MCF 10A (cell line): ENCODE measurements around the gene AKR1B1. TPM values are rescaled to one million over a fixed set of nuclear protein-coding genes. Genes with fewer than 3 reads are reported as not detected.

Source experiments
- BruUV-seq: library from RNA; stranded (reverse); fragments of 400-500 nt; replicated peaks from 2 replicates; lab custom pipeline; 2021; lab: Mats Ljungman, UMichigan
- CTCF ChIA-PET: fragments of 300-600 bp; sonication (Branson Sonifier 250); formaldehyde crosslinking; extraction: SDS; loops from one replicate; lab custom pipeline; 2021; ENCODE audit warnings: antibody characterized with exemption, inconsistent platforms; lab: Yijun Ruan, JAX
- POLR2A ChIA-PET: fragments of 300-600, 350-650 bp; sonication (Branson Sonifier 250); formaldehyde crosslinking; extraction: SDS; loops from one replicate; lab custom pipeline; 2020; ENCODE audit warnings: antibody characterized with exemption, inconsistent platforms; lab: Yijun Ruan, JAX
- DNase-seq: peaks from one replicate; pipeline ENCODE4 v3.0.0-alpha.2; 2018; ENCODE audit not compliant: unreplicated experiment
- H3K27ac Mint-ChIP-seq: one replicate; pipeline ENCODE4 v1.8.0; 2022; ENCODE audit warnings: mild to moderate bottlenecking, low read depth, mixed read lengths; ENCODE audit not compliant: unreplicated experiment
- H3K27me3 Mint-ChIP-seq: one replicate; pipeline ENCODE4 v1.8.0; 2022; ENCODE audit warnings: mixed read lengths; ENCODE audit not compliant: insufficient read depth, unreplicated experiment
- H3K36me3 Mint-ChIP-seq: one replicate; pipeline ENCODE4 v1.8.0; 2022; ENCODE audit warnings: mild to moderate bottlenecking, moderate library complexity, mixed read lengths; ENCODE audit not compliant: insufficient read depth, unreplicated experiment
- H3K4me1 Mint-ChIP-seq: one replicate; pipeline ENCODE4 v1.8.0; 2022; ENCODE audit warnings: mixed read lengths; ENCODE audit not compliant: insufficient read depth, unreplicated experiment
- H3K4me3 Mint-ChIP-seq: one replicate; pipeline ENCODE4 v1.8.0; 2022; ENCODE audit warnings: mild to moderate bottlenecking, moderate library complexity, mixed read lengths; ENCODE audit not compliant: unreplicated experiment
- H3K9me3 Mint-ChIP-seq: one replicate; pipeline ENCODE4 v1.8.0; 2022; ENCODE audit warnings: mixed read lengths; ENCODE audit not compliant: unreplicated experiment
- intact Hi-C: fragments of 100-400 bp; cut with micrococcal nuclease; formaldehyde crosslinking; loops from 2 replicates; pipeline ENCODE4 v1.14.1; 2022
- total RNA-seq: library from RNA; stranded (reverse); gene quantifications from 2 replicates; pipeline ENCODE4 v1.2.3, GENCODE V29; 2022
- TF ChIP-seq, protein P1 (sequence below): fragments of 200-600 bp; IDR thresholded peaks from one replicate; pipeline ENCODE4 v1.8.0; 2022; ENCODE audit warnings: antibody characterized with exemption, mild to moderate bottlenecking; ENCODE audit not compliant: unreplicated experiment

Gene AKR1B1
- total RNA-seq, 1 experiment from 2014 or later = 128 TPM

DNA sequence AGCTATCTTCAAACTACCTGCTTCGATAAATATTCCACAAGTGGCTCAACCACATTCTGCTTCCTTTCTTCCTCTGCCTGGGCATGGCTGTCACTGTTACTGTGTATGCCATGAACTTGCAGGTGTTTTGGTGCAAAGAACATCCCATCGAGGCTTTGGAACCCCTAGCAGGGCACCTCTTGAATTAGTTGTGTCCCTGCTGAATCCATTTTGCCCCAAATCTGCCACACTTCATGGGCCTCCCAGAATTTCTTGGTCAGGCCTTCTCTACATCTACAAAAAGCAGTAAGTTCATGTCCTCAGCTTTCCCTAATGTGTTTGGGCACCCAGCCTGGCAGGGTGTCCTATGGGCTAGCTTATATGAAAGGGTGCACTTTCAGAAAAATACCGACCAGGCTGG lies 53.6 kb downstream of the AKR1B1 start:
- POLR2A ChIA-PET = interaction anchor here (0.6 kb wide), 1 partner anchor 37 kb away, joined by 3 read pairs; no protein-coding TSS in a partner anchor

DNA sequence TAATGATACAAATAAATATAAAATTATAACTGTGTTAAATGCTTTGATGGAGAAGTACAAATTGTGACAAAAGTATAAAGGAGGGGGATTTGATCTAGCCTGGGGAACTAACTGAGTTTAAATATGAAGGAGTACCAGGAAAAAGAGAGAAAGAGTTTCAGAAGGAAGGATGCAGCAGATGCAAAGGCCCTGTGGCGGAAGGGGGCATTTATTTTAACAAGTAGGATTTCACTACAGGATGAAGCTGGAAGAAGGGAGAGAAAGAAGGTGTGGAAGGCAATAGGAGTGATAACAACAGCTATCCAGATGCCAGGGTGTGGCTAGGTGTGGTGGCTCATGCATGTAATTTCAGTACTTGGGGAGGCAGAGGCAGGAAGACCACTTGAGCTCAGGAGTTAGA lies 55.8 kb downstream of the AKR1B1 start:
- BruUV-seq = no TSS peak
- intact Hi-C loops = no loop called here
- no peaks in the 10 kb centered on the region for H3K4me1 Mint-ChIP-seq
- H3K9me3 Mint-ChIP-seq = peaks cover 14% of the 10 kb centered on the region
- H3K4me3 Mint-ChIP-seq = no peak overlapping the region
- H3K27ac Mint-ChIP-seq = no peak overlapping the region
- DNase-seq = no peak
- TF ChIP-seq, protein P1, sequence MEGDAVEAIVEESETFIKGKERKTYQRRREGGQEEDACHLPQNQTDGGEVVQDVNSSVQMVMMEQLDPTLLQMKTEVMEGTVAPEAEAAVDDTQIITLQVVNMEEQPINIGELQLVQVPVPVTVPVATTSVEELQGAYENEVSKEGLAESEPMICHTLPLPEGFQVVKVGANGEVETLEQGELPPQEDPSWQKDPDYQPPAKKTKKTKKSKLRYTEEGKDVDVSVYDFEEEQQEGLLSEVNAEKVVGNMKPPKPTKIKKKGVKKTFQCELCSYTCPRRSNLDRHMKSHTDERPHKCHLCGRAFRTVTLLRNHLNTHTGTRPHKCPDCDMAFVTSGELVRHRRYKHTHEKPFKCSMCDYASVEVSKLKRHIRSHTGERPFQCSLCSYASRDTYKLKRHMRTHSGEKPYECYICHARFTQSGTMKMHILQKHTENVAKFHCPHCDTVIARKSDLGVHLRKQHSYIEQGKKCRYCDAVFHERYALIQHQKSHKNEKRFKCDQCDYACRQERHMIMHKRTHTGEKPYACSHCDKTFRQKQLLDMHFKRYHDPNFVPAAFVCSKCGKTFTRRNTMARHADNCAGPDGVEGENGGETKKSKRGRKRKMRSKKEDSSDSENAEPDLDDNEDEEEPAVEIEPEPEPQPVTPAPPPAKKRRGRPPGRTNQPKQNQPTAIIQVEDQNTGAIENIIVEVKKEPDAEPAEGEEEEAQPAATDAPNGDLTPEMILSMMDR = no peak
- ChIA-PET CTCF (interaction anchor here (1.4 kb wide), 1 partner anchor 18 kb away, joined by 7 read pairs; no protein-coding TSS in a partner anchor), POLR2A (no interaction called here)
- H3K36me3 Mint-ChIP-seq = no peaks in the 10 kb centered on the region
- no peaks in the 10 kb centered on the region for H3K27me3 Mint-ChIP-seq

More for the DNA sequence above, 53.6 kb downstream of the AKR1B1 start:
- DNase-seq = no peak
- H3K27ac Mint-ChIP-seq = no peak overlapping the region
- no peaks in the 10 kb centered on the region for H3K27me3 Mint-ChIP-seq
- H3K4me1 Mint-ChIP-seq = no peaks in the 10 kb centered on the region
- H3K9me3 Mint-ChIP-seq = peaks cover 14% of the 10 kb centered on the region
- no peaks in the 10 kb centered on the region for H3K36me3 Mint-ChIP-seq
- TF ChIP-seq, protein P1 = no peak
- CTCF ChIA-PET = interaction anchor here (1.2 kb wide), 1 partner anchor 15 kb away, joined by 5 read pairs; no protein-coding TSS in a partner anchor
- H3K4me3 Mint-ChIP-seq = no peak overlapping the region
- BruUV-seq = no TSS peak
- intact Hi-C loops = no loop called here

DNA sequence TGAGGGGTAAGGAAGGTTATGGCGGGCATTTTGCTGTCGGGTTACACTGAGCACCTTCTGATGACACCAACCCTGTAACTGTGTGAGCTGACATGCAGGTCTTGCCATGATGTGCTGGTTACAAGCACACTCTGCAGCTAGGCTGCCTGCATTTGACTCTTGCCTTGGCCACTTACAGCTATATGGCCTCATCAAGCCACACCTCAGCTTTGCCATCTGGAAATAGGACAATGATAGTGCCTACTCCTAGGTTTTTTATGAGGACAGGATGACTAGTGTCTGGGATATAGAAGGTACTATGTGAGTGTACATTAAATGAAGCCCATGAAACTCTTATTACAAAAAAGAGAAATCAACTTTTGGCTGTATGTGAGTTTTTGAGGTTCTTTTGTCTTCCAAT lies 58.0 kb downstream of the AKR1B1 start:
- H3K4me1 Mint-ChIP-seq = no peaks in the 10 kb centered on the region
- ChIA-PET POLR2A (no interaction called here), CTCF (interaction anchor here (0.8 to 1.2 kb wide), 2 partner anchors 9 to 13 kb away, joined by 3 to 4 read pairs; no protein-coding TSS in a partner anchor)
- no peaks in the 10 kb centered on the region for H3K27me3 Mint-ChIP-seq
- TF ChIP-seq, protein P1 = no peak
- no peak for DNase-seq
- BruUV-seq = no TSS peak
- H3K9me3 Mint-ChIP-seq = peaks cover 14% of the 10 kb centered on the region
- intact Hi-C loops = no loop called here
- no peak overlapping the region for H3K4me3 Mint-ChIP-seq
- no peak overlapping the region for H3K27ac Mint-ChIP-seq
- H3K36me3 Mint-ChIP-seq = no peaks in the 10 kb centered on the region

DNA sequence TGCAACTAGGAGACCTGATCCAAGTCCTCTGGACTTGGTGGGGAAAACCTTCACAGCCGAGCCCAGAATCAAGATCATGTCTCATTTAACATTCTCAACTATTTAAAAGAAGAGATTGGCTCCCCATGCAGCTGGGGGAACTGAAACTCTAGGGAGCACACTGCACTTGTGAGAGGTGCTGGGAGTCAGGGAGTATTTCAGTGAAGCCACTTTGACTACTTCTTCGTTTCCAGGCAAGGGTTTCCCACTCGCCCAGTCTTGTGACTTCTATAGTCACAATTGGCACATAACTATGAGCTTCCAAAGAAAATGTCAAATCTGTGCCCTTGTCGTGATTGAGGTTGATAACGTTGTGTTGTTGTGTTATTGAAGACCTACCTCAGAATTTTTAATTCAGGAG lies 62.9 kb downstream of the AKR1B1 start:
- intact Hi-C loops = no loop called here
- TF ChIP-seq, protein P1 = no peak
- H3K36me3 Mint-ChIP-seq = no peaks in the 10 kb centered on the region
- no peaks in the 10 kb centered on the region for H3K27me3 Mint-ChIP-seq
- ChIA-PET CTCF (interaction anchor here (0.9 kb wide), 1 partner anchor 39 kb away, joined by 3 read pairs; no protein-coding TSS in a partner anchor), POLR2A (no interaction called here)
- no peak overlapping the region for H3K4me3 Mint-ChIP-seq
- BruUV-seq = no TSS peak
- no peaks in the 10 kb centered on the region for H3K9me3 Mint-ChIP-seq
- peaks cover 10% of the 10 kb centered on the region for H3K4me1 Mint-ChIP-seq
- no peak overlapping the region for H3K27ac Mint-ChIP-seq
- no peak for DNase-seq
